ENCODE data around the gene PROM1.

The PROM1 gene

GRCh38 chr4:16109256-16109655 lies 25.4 kb upstream of the PROM1 start:
- no peak for DNase-seq

GRCh38 chr4:16106956-16107355 lies 23.1 kb upstream of the PROM1 start:
- DNase-seq = no peak

GRCh38 chr4:16104520-16104919 lies 20.7 kb upstream of the PROM1 start:
- no peak for DNase-seq

GRCh38 chr4:16102356-16102755 lies 18.5 kb upstream of the PROM1 start:
- DNase-seq = no peak

- no peak for DNase-seq
These were observed 17.0 kb upstream of the PROM1 start for GRCh38 chr4:16100833-16101232.

GRCh38 chr4:16092682-16093319 lies 9.0 kb upstream of the PROM1 start:
- DNase-seq = no peak

- DNase-seq = peak; percentile 65
These were observed 6.4 kb upstream of the PROM1 start for GRCh38 chr4:16090096-16090705.

GRCh38 chr4:16089156-16089555 lies 5.3 kb upstream of the PROM1 start:
- no peak for DNase-seq

GRCh38 chr4:16088601-16089000 lies 4.8 kb upstream of the PROM1 start:
- DNase-seq = no peak

- no peak for DNase-seq
These were observed 2.0 kb upstream of the PROM1 start for GRCh38 chr4:16085822-16086221.

GRCh38 chr4:16082426-16083240 lies 1.2 kb downstream of the PROM1 start:
- DNase-seq = no peak

- no peak for DNase-seq
These were observed 1.8 kb downstream of the PROM1 start for GRCh38 chr4:16082041-16082425.

- DNase-seq = peak; percentile 27
These were observed 4.8 kb downstream of the PROM1 start for GRCh38 chr4:16079046-16079445.

- DNase-seq = no peak
These were observed 5.5 kb downstream of the PROM1 start for GRCh38 chr4:16078195-16078760.

- no peak for DNase-seq
These were observed 6.0 kb downstream of the PROM1 start for GRCh38 chr4:16077786-16078185.

GRCh38 chr4:16075975-16076757 lies 7.7 kb downstream of the PROM1 start:
- DNase-seq = no peak

- peak; percentile 20 for DNase-seq
These were observed 8.8 kb downstream of the PROM1 start for GRCh38 chr4:16075061-16075460.

GRCh38 chr4:16072168-16072567 lies 11.7 kb downstream of the PROM1 start:
- DNase-seq = no peak

- no peak for DNase-seq
These were observed 13.6 kb downstream of the PROM1 start for GRCh38 chr4:16070203-16070602.

GRCh38 chr4:16067515-16067914 lies 16.3 kb downstream of the PROM1 start:
- no peak for DNase-seq

GRCh38 chr4:16066586-16067128 lies 17.2 kb downstream of the PROM1 start:
- DNase-seq = no peak

GRCh38 chr4:16065066-16065465 lies 18.8 kb downstream of the PROM1 start:
- DNase-seq = no peak

GRCh38 chr4:16062601-16063000 lies 21.2 kb downstream of the PROM1 start:
- no peak for DNase-seq

All from kidney glomerular epithelial cell (primary cell).